ENCODE data around the gene AHI1.
A peak's percentile ranks its signal among the peaks of the same experiment; 100 is the strongest.
"Not testable (repeated sequence)": the region's sequence is repeated elsewhere in the genome, so short reads cannot be mapped to it uniquely, and the experiment has no call there.

Gene AHI1

DNA sequence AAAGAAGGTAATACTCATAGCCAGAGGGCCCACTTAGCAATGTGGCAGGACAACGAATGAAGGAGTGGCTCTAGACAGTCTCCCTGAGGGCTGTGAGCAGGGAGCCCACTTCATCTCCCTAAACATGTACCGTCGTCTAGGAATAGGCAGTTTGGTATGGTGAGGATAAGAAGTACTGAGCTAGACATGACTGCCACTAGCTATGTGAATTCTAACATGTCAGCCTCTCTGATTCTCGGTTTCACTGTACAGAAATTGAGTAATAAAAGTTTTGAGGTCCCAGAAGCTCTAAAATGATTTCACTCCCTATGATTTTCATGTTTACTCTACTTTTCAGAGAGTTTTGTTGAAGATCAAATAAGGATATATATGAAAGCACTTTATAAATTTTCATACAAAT lies 107.1 kb downstream of the AHI1 start:
- DNase-seq, result no peak

DNA sequence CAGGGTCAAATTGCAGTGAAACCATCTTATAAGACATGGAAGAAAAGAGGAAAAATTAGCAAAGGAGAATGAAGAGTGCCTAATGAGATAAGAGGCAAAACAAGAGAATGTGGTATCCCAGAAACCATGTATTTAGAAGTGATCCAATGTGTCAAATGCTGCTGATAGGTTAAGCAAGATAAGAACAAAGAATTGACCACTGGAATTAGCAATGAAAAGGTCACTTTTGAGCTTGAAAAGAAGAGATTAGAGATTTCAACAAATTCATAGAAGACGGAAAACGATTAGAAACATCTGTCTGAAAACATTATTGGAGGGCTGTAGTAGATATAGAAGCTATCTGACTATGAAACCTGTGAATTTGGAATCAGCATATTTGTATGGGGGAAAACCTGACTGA lies 112.2 kb downstream of the AHI1 start:
- no peak for DNase-seq

DNA sequence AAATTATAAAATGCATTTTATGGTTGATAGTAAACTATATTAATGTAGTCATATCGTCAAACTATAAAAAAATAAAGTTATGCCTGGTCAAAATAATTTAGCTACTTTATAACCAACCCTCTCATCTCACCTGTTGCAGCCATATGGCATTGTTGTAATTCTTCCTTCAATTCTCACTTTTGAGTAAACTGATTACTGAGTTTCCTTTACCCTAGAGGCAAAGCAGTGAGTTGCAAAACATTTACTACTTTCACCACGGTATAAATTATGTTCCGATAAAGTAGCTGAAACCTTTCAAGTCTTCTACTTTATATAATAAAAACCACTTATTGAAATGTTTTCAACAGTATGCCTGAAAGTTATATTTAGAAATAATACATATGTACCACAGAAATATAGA lies 113.8 kb downstream of the AHI1 start:
- no peak for DNase-seq

DNA sequence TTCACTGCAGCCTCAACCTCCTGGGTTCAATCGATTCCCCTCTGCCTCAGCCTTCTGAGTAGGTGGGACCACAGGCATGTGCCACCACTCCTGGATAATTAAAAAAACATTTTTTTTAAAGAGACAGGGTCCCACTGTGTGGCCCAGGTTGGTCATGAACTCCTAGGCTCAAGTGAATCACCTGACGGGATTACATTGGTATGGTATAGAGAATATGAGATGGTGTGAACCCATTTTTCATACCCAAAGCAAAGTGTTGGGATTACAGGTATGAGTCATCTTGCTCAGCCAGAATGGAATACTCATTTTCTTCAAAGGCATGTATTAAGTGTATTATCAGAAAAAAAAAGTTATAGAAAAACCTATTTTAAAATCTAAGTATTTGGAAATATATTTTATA lies 114.2 kb downstream of the AHI1 start:
- no peak for DNase-seq

DNA sequence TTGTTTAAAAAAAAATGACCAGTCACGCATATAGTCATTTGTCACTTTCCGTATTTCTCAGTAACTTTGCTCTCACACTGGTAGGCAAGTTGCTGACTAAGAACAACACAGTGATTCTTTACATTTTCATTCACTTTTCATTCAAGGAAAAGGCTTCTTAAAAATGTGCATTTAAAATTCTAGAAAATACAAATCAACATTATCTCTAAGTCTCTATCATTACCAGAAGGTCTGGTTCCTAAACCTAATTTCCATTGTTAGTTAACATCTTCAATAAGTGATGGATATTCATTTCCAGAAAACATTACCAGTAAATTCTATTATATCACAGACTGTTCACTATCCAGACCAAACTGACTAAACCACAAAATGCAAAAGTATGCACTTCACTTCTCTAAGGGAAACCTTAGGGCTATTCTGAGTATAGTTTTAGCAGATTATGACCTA lies 115.3 kb downstream of the AHI1 start:
- no peak for DNase-seq

DNA sequence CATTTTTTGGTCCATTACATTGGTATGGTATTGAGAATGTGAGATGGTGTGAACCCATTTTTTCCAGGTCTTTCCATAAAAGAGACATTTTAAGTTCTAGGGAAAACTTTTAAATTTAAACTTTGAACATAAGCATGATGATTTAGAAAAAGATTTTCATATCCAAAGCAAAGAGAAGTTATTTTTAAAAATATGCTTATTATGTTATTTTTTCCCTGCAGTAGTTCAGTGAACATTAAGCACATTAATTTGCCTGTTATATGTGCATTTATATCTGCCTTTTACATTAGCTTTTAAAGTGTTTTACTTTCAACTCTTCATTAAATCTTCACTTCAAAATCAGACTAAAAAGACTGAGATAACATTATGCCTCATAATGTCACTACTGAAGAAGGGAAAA lies 116.7 kb downstream of the AHI1 start:
- no peak for DNase-seq

DNA sequence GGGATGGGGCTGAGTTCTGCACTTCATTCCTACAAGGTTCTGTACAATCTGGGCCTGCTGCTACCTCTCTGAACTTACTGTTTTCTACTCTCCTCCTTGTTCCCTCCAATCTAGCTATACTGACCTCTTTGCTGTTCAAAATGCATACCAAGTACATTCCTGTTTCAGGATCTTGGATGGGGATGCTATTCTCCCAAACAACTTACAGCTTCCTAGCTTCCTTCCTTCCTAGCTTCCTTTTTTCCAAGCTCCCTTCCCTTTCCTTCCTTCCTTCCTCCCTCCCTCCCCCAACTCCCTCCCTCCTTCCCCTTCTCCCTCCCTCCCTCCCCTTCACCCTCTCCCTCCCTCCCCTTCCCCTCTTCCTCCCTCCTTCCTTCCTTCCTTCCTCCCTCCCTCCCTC lies 117.9 kb downstream of the AHI1 start:
- DNase-seq, result no peak

DNA sequence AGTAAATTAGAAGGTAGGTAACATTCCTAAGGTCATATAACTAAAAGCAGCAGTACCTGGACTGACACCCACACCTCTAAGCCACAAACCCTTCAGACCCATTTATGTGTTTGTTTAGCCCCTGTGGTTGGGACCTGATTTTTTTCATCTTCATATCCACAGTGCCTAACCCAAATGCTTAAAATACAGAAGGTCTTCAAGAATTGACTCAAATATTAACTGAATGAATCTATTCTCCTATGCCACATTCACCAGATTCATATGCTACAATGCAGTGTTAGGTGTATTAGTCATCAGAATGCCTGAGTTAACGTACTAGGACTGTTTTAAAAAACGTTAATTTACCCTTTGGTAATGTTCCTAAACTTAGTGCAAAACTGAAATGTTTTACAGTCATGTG lies 124.8 kb downstream of the AHI1 start:
- DNase-seq, result no peak

DNA sequence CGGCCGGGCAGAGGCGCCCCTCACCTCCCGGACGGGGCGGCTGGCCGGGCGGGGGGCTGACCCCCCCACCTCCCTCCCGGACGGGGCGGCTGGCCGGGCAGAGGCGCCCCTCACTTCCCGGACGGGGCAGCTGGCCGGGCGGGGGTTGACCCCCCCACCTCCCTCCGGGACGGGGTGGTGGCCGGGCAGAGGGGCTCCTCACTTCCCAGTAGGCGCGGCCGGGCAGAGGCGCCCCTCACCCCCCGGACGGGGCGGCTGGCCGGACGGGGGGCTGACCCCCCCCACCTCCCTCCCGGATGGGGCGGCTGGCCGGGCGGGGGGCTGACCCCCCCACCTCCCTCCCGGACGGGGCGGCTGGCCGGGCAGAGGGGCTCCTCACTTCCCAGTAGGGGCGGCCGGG lies 133.9 kb downstream of the AHI1 start:
- not testable (repeated sequence) for DNase-seq

DNA sequence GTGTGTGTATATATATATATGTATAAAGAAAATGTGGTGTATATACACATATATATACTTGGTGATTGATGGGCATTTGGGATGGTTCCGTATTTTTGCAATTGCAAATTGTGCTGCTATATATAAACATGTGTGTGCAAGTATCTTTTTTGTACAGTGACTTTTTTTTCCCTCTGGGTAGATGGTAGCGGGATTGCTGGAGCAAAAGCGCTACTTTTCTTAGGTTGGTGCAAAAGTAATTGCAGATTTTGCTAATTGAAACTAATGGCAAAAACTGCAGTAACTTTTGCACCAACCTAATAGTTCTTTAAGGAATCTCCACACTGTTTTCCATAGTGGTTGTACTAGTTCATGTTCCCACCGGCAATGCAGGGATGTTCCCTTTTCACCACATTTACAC lies 135.4 kb downstream of the AHI1 start:
- no peak for DNase-seq

DNA sequence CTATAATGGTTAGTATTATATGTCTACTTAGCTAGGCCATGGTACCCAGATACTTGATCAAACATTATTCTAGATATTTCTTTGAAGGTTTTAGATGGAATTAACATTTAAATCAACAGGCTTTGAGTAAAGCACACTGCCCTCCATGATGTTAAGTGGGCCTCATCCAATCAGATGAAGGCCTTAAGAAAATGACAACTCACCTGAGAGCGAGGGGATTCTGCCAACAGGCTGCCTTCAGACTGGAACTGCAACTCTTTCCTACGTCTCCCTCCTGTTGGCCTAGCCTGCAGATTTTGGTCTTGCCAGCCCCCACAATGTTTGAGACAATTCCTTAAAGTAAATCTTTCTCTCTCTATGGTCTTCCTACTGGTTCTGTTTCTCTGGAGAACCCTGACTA lies 137.3 kb downstream of the AHI1 start:
- DNase-seq, result no peak

DNA sequence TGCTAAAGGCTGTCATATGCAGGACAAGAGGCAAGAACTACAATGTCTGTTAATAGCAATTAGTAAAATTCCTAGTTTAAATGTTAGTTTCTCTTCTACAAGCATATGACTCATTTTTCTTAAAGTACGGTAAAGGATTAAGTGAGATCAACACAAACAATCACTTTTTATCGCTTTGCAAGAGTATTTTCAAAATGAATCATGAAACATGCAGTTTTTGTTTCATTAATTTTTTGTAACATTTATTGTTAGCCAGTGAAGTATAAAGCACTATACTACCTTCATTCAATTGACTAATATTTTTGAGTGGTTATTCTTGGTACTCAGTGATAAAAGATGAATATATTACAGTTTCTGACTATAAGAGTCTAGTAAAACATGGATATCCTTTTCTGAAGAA lies 138.6 kb downstream of the AHI1 start:
- no peak for DNase-seq

DNA sequence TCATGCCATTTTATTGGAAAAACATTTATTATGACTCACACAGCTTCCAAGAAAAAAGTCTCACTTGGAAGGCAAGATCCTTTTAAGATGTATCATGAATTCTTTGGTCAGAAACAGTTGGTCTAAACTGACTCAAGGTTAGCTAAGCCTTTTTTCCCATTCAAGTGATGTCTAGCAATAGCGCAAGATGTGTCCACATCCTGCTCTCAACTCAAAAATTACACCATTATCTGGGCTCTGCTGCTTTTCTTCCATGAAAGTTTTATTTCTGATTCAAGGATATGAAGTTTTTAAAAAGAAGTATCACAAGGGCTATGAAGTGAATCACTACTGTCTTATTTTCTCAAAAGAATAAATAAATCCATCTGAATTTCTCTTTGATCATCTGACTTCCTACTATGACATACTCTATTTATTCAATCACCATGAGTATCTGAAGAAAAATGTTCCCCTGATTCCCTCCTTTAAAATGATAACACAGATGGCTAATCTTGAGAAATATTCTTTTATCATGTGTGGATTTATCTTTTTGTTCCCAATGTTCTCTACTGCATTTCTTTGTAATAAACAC lies 139.2 kb downstream of the AHI1 start:
- DNase-seq, result no peak

DNA sequence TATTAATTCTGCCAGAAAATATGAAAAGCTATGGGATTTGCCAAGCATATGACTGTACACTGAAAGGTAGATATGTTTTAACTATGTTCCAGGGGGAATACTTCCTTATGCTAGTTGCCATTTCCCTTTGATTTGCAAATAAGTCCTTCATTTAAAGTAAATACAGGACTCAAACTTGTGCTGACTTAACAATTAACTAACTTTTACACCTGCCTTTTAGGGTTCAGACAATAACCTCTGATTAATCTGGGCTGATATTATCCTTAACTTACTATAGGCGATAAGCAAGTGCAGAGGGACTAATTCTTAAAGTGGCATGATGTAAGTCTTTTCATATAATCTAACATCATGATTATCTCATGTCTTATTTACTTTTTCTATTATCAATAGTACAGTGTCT lies 143.1 kb downstream of the AHI1 start:
- no peak for DNase-seq

DNA sequence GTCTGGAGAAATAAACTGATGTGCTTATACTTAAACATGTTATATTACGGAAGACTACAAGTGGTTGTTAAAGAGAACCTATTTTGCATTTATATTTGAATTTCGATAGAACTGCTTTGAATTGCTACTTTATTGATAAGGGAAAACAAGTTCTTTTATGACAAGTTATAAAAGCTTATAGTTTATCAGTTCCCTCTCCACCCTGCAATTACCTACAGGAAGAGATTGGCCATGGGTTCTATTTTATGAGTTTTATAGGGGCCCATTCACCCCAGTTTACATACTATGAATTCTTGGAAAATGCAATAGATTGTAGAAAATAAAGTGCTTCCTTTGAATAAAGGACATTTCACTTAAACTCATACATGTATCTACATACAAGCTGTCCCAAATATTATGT lies 144.4 kb downstream of the AHI1 start:
- DNase-seq, result no peak

DNA sequence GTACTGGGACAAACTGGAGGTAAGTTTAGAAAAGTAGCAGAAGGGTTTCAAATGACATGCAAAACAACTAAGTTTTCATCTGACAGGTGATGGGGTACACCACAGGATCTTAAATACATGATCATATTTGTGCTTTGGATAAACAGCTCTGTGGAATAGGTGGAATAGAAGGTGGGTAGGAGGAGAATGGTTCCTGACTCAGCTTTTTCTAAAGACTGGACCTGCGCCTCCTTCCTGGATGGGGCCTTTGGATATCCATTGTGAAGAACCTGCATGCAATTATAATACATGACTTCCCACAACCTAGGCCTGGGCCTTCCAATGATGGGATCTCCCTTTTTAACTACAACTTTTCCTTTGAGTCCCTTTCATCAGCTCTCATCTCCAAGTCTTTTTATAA lies 145.9 kb downstream of the AHI1 start:
- no peak for DNase-seq

DNA sequence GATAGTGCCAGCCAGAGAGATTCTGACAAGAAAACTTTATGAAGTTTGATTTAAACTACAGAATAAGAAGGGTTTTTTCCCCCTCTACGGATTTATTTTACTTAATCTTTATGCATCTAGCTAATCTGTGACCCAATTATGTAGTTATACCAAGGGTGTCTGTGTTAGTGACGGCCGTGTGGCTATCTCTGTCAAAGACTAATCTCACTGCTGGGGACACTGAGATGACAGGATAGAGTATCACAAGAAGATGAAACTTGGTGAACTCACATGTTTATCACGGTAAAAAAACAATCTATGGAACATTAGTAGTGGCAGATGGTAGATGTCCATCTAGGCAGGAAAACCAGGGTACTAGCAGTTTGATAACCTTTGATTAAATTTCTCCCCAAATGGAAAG lies 149.7 kb downstream of the AHI1 start:
- no peak for DNase-seq

DNA sequence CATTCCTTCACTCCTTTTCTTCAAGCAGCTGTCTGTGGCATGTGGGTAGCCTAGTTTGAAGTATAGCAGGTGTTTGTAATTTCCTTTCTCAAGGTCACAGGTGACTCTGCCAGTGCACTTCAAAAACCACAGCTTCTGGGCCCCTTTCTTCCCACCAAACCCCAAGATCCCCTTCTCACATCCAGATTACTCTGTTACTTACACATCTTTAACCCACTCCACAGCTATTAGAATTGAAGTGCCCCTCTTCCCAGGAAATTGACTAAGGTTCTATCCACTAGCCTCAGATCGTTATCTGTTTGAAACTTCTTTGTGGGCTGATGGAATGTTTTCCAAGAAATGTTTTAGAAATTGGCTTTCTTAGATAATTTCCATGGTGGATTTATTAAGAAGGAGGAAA lies 150.8 kb downstream of the AHI1 start:
- no peak for DNase-seq

DNA sequence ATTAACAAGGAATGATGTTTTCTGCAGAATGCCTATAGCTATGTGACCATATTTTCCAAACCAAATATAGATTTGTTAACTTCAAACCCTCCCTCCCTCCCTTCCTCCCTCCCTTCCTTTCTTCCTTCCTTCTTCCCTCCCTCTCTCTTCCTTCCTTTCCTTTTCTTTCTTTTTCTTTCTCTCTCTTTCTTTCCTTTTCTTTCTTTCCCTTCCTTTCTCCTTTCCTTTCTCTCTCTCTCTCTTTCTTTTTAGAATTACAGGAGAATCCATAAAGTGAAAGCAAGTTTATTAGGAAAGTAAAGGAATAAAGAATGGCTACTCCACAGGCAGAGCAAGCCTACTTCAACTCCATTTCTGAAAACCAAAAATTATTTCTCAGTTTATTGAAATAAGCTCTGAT lies 153.0 kb downstream of the AHI1 start:
- no peak for DNase-seq

DNA sequence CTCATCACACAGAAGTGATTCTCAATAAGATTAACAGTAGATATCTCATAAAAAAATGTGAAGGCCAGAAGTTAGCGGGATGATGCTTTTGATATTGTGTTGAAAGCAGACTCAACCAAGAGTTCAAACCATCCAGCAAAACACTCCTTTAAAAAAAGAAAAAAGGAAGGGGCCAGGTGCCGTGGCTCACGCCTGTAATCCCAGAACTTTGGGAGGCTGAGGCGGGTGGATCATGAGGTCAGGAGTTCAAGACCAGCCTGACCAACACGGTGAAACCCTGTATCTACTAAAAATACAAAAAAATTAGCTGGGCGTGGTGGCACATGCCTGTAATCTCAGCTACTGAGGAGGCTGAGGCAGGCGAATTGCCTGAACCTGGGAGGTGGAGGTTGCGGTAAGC lies 157.6 kb downstream of the AHI1 start:
- not testable (repeated sequence) for DNase-seq

DNA sequence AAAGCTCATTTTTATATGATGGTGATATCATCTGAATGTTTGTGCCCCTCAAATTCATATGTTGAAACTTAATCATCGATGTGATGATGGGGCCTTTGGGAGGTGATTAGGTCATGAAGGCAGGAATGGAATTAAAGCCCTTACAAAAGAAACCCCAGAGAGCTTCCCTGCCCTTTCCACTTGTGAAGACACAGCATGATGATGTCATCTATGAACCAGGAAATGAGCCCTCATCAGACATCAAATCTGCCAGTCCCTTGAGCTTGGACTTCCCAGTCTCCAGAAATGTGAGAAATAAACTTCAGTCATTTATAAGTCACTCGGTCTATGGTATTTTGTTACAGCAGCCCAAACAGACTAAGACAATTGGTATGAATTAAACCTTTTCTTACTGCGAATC lies 163.4 kb downstream of the AHI1 start:
- DNase-seq, result peak in 3 of 4 experiments; percentile 14 to 59 (median 49)

DNA sequence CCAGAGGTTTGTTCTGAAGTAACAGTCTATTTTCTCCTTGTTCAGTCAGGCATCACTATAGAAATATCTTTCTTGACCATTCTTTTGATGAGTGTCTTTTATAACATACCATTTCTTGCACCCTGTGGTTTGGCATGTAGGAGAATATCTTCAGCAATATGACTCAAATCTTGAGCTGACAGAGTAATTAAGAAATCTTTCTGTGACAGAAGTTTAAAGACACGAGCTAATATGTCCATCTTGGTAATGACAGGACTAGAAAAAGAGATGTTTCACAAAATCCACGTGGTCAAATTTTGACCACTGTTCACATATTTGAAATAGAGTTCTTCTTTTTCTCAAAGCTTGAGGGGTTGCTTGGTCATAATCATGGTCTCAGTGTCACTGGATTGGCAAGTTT lies 166.5 kb downstream of the AHI1 start:
- peak in 3 of 4 experiments; percentile 4 to 56 (median 45) for DNase-seq

DNA sequence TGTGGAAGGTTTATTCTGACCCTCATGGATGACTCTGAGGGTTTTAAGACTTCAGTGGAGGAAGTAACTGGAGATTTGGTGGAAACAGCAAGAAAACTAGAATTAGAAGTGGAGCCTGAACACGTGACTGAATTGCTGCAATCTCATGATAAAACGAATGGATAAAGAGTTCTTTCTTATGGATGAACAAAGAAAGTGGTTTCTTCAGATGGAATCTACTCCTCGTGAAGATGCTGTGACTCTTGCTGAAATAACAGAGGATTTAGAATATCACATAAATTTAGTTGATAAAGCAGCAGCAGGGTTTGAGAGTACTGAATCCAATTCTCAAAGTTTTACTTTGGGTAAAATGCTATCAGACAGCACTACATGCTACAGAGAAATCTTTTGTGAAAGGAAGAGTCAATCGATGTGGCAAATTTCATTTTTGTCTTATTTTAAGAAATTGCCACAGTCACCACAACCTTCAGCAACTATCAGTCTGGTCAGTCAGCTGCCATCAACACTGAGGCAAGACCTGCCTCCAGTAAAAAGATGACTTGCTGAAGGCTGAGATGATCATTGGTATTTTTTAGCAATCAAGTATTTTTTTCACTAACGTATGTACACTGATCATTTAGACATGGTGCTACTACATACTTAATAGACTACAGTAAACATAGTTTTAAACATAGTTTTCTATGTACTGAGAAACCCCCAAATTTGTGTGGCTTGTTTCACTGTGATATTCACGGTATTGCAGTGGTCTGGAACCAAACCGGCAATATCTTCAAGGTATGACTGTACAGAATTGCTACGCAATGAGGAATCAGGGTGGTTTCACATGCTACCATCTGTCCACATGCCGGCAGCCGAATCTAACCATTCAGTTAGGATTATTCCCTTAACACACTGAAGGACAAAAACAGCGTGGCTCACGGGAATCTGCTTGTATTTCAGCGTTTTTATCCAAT lies 167.4 kb downstream of the AHI1 start:
- DNase-seq, result no peak

DNA sequence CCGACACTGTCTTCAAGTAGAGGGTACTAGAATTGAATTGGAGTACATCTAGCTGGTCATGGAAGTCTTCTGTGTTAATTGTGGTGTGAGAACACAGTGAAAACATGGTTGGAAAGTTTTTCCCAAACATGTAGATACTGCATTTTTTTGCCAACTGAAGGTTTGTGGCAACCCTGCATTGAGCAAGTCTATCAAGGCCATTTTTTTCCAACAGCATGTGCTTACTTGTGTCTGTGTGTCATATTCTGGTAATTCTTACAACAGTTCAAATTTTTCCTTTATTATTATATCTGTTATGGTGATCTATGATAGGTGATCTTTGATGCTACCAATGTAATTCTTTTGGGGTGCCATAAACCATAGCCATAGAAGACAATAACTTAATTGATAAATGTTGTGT lies 169.4 kb downstream of the AHI1 start:
- DNase-seq, result no peak

All from suppressor macrophage (primary cell).